Measurements from ENCODE around the gene NDUFV2.
A peak's percentile ranks its signal among the peaks of the same experiment; 100 is the strongest.

NDUFV2 gene

GRCh38 chr18:9117980-9118841 is 15.7 kb downstream of the NDUFV2 start:
- no peak for DNase-seq

DNA sequence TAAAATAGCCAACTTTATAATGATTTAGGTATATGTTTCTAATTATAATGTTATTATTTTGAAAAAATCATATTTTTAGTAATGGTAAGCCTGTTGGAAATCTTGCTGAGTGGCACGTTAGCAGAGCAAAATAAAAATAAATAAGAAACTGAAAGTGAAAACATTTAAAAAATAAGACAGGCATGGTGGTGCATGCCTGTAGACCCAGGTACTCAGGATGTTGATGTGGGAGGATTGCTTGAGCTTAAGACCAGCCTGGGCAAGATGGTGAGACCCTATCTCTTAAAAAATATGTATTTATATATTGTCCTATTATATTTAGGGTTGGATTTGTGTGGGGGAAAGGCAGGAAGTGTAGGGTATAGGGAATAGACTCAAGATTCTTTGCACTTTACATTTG is 18.3 kb downstream of the NDUFV2 start:
- DNase-seq = no peak

DNA sequence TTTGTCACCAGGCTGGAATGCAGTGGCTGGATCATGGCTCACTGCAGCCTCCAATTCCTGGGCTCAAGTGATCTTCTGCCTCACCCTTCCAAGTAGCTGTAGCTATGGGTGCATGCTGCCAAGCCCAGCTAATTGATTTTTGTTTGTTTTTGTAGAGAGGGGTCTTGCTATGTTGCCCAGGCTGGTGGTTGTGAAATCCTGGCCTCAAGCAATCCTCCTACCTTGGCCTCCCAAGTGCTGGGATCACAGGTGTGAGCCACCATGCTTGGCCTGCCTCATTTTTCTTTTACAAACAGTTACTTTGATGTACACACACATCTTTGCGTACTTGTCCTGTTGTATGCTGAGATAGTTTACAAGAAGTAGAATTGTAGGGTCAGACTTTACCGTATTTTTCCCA is 21.0 kb downstream of the NDUFV2 start:
- DNase-seq = no peak

- DNase-seq = no peak
These were observed 22.3 kb downstream of the NDUFV2 start for GRCh38 chr18:9124824-9125223.

DNA sequence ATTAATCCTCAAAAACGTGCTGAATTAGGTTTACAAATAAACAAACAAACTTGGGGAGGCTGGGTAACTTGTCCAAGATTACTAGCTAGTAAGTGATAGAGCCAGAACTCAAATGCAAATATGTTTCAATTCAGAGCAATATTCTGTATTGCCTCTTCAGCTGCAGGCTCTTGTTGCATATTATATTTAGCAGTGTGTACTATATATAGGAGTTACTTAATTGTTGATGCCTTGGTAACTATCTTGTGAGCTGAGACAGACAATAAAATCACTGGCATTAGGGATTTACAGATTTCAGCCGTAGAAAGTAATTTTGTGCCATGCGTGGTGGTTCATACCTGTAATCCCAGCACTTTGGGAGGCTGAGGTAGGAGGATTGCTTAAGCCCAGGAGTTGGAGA is 23.8 kb downstream of the NDUFV2 start:
- no peak for DNase-seq

- no peak for DNase-seq
These were observed 27.7 kb downstream of the NDUFV2 start for GRCh38 chr18:9130195-9130594.

DNA sequence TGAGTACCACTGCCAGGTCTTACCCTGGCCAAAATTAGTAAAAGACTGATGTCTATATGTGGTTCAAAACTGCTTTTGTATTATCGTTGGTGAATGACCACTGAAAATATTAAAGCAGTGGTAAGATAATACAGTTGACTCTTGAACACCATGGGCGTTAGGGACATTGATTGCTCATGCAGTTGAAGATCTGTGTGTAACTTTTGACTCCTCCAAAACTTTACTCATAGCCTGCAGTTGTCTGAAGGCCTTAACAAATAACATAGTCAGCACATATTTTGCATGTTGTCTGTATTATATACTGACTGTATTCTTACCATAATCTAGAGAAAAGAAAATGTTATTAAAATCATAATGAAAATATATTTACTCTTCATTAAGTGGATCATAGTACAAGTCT is 28.3 kb downstream of the NDUFV2 start:
- no peak for DNase-seq

GRCh38 chr18:9132628-9133027 is 30.1 kb downstream of the NDUFV2 start:
- no peak for DNase-seq

- no peak for DNase-seq
These were observed 30.7 kb downstream of the NDUFV2 start for GRCh38 chr18:9133225-9133624.

DNA sequence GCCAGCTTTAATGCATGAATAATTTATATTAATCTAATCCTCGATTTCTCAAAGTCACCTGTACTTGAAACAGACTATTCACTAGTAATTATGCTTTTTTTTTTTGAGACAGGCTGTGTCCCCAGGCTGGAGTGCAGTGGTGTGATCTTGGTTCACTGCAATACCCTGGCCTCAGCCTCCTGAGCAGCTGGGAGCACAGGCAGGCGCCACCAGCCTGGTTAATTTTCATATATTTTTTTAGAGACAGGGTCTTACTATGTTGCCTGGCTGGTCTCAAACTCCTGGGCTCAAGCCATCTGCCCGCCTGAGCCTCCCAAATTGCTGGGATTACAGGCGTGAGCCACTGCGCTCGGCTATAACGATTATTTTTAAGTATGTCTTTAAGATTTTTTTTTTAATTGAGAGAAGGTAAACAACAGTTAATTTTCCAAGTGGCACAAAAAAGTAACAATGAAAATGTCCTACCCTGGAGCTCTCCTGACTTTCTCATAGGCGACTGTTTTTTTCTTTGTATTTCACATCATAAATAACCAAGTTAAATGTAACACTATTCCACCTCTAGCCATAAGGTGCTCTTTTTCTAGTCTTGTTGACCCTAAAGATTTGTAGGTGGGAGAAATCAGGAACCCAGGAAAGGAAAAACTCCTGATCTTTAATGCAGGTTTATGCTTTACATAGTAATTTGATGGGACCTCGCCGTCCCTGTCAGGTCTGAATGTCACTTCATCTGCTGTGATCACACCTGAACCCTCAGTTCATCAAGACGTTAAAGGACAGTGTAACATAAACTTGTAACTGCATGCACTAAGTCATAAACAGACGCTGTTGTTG is 32.8 kb downstream of the NDUFV2 start:
- no peak for DNase-seq

- DNase-seq = peak in 5 of 51 donors; percentile 20 to 67 (median 60)
These were observed 33.4 kb downstream of the NDUFV2 start for GRCh38 chr18:9135912-9136314.

DNA sequence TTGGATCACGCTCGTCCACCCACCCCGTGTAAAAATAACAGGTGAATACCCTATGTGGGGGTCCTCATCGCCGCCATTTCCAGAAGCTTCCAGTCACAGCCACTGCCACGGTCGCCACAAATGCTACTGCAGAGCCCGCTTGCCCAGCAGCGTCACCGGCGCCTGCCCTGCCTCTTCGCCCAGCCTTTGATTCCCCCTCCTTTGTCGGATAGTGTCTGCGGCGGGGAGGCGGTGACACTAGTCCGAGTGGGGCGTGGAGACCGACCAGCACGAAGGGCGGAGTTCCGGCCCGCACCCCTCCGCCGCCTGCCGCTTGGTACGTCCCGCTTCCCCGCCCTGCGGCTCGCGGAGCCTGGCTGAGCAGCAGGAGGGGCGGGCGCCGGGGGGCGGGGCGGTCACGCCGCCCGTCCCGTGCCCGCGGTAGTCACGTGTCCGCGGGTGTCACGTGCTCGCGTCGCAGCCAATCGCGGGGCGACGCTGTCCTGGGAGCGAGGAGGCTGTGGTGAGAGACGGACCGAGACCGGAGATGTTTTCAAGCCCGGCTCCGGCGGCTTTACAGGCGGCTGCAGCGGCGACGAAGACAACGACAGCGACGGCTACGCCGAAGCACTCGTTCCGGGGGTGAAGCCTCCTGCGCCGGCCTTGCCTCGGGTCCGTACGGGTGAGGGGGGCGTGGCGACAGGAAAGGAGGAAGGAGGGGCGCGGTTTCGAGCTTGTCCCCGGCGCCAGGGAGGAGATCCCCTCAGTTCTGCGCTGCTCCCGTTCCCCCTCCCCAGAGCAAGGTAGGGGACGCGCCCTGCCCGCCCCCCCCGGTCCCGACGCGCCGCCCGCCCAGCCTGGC is 34.0 kb downstream of the NDUFV2 start, which contains the start of gene ANKRD12:
Gene ANKRD12, plus strand, starts transcription at position 467 of the 841 bp plus-strand sequence. CDS start 45,652 bp downstream, outside the sequence.
- DNase-seq = peak; percentile 76 to 99 (median 95)

- DNase-seq = peak in 41 of 51 donors; percentile 5 to 88 (median 56)
These were observed 34.9 kb downstream of the NDUFV2 start for GRCh38 chr18:9137168-9138066.

GRCh38 chr18:9139400-9140039 is 37.0 kb downstream of the NDUFV2 start:
- no peak for DNase-seq

DNA sequence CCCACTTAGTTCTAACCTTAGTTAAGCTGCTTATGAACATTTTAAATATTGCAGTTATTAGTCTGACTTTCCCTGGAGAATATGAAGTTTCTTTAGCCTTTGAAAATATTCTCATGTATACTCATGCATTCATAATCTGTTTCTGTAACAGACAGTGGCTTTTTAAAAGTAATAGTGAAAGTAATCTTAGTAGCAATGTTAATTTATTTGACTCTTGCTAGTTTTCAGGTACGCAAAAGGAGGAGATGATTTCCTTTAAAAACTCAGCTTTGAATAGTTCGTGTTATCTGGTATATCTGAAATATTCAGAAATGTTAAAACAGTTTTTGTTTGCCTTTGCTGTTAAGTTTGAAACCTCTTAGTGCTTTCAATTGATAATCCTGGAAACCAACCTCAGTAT is 37.9 kb downstream of the NDUFV2 start:
- no peak for DNase-seq

GRCh38 chr18:9140984-9141383 is 38.5 kb downstream of the NDUFV2 start:
- no peak for DNase-seq

DNA sequence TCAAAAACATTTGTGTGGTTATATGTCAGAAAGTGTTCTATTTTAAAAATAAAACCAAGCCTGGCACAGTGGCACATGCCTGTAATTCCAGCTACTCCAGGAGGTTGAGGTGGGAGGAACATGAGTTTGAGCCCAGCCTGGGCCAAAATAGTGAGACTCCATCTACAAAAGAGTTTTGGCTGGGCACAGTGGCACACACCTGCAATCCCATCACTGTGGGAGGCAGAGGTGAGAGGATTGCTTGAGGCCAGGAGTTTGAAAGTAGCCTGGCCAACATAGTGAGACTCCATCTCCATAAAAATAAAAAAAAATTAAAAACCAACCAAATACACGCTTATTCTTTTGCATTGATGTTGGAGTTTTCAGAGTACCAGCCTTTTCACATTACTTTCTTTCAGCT is 43.7 kb downstream of the NDUFV2 start:
- no peak for DNase-seq

DNA sequence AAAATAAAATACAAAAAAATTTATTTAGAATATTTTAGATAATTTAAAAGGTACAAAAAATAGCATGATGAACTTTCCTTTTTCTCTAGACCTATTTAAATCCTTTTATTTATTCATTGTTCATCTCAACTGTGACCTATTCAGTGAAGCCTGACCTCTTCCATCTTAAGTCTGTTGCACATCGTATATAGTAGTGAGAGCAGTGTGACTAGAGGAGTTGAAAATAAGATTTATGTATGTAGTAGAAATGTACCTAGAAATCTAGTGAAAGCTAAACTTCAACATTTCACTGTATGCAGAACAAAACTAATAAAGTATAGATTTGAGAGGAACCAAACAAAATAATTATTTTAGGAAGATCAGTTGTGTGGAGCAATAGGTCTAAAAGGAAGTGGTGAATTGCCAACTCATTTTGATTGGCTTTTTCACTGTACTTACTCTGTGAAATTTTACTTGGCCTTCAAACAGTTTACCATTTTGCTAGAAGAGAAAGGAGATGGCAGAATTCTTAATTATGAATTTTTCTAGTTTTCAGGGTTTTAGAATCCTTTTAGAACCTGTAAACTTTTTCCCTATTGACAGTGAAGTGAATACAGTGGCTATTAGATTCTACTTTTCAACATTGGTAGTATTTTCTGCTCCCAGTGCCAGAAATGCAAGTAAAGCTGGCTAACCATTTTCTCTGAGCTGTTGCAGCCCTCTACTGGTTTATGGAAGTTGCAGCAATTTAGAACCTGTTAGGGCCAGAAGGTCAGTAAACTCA is 45.1 kb downstream of the NDUFV2 start:
- DNase-seq = peak in 12 of 51 donors; percentile 2 to 50 (median 16)

- no peak for DNase-seq
These were observed 45.7 kb downstream of the NDUFV2 start for GRCh38 chr18:9148203-9148552.
